Endothelial cell of umbilical vein (primary cell): ENCODE results near the gene CELA2B. TPM values are rescaled to one million over a fixed set of nuclear protein-coding genes. Genes with fewer than 3 reads are reported as not detected.

Source experiments
- BruUV-seq: library from RNA; stranded (reverse); fragments of 400-500 nt; replicated peaks from 2 replicates; lab custom pipeline; 2021; lab: Mats Ljungman, UMichigan
- CTCF ChIA-PET: fragments of 300-600, 350-600 bp; sonication (Branson Sonifier 250); formaldehyde crosslinking; loops from one replicate; lab custom pipeline; 2021; ENCODE audit warnings: antibody characterized with exemption, inconsistent platforms; lab: Charles Lee
- POLR2A ChIA-PET: fragments of 300-600, 350-600 bp; sonication (Branson Sonifier 250); formaldehyde crosslinking; loops from one replicate; lab custom pipeline; 2021; ENCODE audit warnings: antibody characterized with exemption, inconsistent platforms; lab: Charles Lee
- DNase-seq: peaks from one replicate; pipeline ENCODE4 v3.0.0-alpha.2; 2011; ENCODE audit warnings: low read depth, low spot score
- FAIRE-seq: peaks from 2 replicates; lab custom pipeline; 2011; peaks lifted over from hg19 to GRCh38; lab: Jason Lieb, UNC
- H2AFZ ChIP-seq: 2 replicates; pipeline ENCODE4 v1.6.0; 2012; ENCODE audit warnings: low read depth, low read length, control low read depth, inconsistent platforms
- H3K27ac ChIP-seq: 2 replicates; pipeline ENCODE4 v1.5.1; 2011; ENCODE audit warnings: low read depth, mild to moderate bottlenecking, control low read depth, low read length, moderate library complexity; ENCODE audit not compliant: insufficient read depth
- H3K27me3 ChIP-seq, 2 experiments: 2 replicates each; pipeline versions ENCODE4 v1.6.0 to v1.6.1; 2011; ENCODE audit warnings: low read length in 2 of 2, mixed read lengths in 1 of 2; ENCODE audit not compliant: control insufficient read depth in 2 of 2, insufficient read depth in 2 of 2
- H3K36me3 ChIP-seq, 2 experiments: 2 replicates in 1 of 2; 3 replicates in 1 of 2; pipeline ENCODE4 v1.5.1; 2011; ENCODE audit warnings: low read length in 2 of 2, mild to moderate bottlenecking in 1 of 2, moderate library complexity in 1 of 2; ENCODE audit not compliant: control insufficient read depth in 2 of 2, insufficient read depth in 2 of 2; ENCODE audit errors: extremely low read depth in 1 of 2
- H3K4me1 ChIP-seq: 3 replicates; pipeline ENCODE4 v1.5.1; 2011; ENCODE audit warnings: mild to moderate bottlenecking, low read length; ENCODE audit not compliant: control insufficient read depth, insufficient read depth; ENCODE audit errors: extremely low read depth
- H3K4me2 ChIP-seq: 2 replicates; pipeline ENCODE4 v1.6.1; 2011; ENCODE audit warnings: low read length, control low read depth, mixed read lengths; ENCODE audit not compliant: insufficient read depth
- H3K4me3 ChIP-seq, 3 experiments: fragments of 200-600 bp in 1 of 3; sonication (generic), shearing (Covaris generic) in 1 of 3; replicated peaks in 1 of 3; 2 replicates each; pipeline ENCODE4 v1.5.1; 2011 to 2016; ENCODE audit warnings: control low read depth in 3 of 3, low read length in 3 of 3, mild to moderate bottlenecking in 2 of 3, inconsistent platforms in 1 of 3, low read depth in 1 of 3, moderate library complexity in 1 of 3; ENCODE audit not compliant: insufficient read depth in 1 of 3
- H3K79me2 ChIP-seq: 2 replicates; pipeline ENCODE4 v1.6.0; 2012; ENCODE audit warnings: low read length, inconsistent platforms; ENCODE audit not compliant: control insufficient read depth, insufficient read depth
- H3K9ac ChIP-seq: replicated peaks from 2 replicates; pipeline ENCODE3; 2011; ENCODE audit warnings: low read length, control low read depth; ENCODE audit not compliant: insufficient read depth; ENCODE audit errors: extremely low read depth
- H3K9me1 ChIP-seq: replicated peaks from 3 replicates; pipeline ENCODE4 v1.6.0; 2011; ENCODE audit warnings: mild to moderate bottlenecking, low read length; ENCODE audit not compliant: control insufficient read depth, insufficient read depth; ENCODE audit errors: extremely low read depth
- H3K9me3 ChIP-seq: replicated peaks from 2 replicates; pipeline ENCODE4 v1.5.1; 2012; ENCODE audit warnings: low read length, inconsistent platforms; ENCODE audit not compliant: control insufficient read depth, insufficient read depth
- H4K20me1 ChIP-seq: replicated peaks from 2 replicates; pipeline ENCODE3; 2011; ENCODE audit warnings: mild to moderate bottlenecking, low read length; ENCODE audit not compliant: control insufficient read depth, insufficient read depth; ENCODE audit errors: extremely low read depth
- CTCF ChIP-seq, 2 donors: IDR thresholded peaks; 1 replicate in 1 of 2; 2 replicates in 1 of 2; pipeline ENCODE4 v1.5.1; 2011; ENCODE audit warnings: low read length in 2 of 2, mild to moderate bottlenecking in 2 of 2, moderate library complexity in 2 of 2, control low read depth in 1 of 2, inconsistent platforms in 1 of 2, low read depth in 1 of 2; ENCODE audit not compliant: insufficient read depth in 1 of 2; ENCODE audit errors: extremely low read depth in 1 of 2
- EZH2 ChIP-seq: IDR thresholded peaks from 2 replicates; pipeline ENCODE4 v1.6.1; 2012; ENCODE audit warnings: borderline replicate concordance, low read depth, mild to moderate bottlenecking, moderate library complexity, low read length, inconsistent platforms; ENCODE audit not compliant: severe bottlenecking
- FOS ChIP-seq: IDR thresholded peaks from 2 replicates; pipeline ENCODE4 v1.6.1; 2011; ENCODE audit warnings: mild to moderate bottlenecking, low read length, moderate library complexity, borderline replicate concordance; ENCODE audit not compliant: insufficient read depth
- GATA2 ChIP-seq: IDR thresholded peaks from 2 replicates; pipeline ENCODE4 v1.7.0; 2011; ENCODE audit warnings: low read depth, mild to moderate bottlenecking, moderate library complexity, mixed read lengths, low read length; ENCODE audit not compliant: insufficient read length, insufficient read depth
- JUN ChIP-seq: IDR thresholded peaks from 2 replicates; pipeline ENCODE4 v1.6.1; 2011; ENCODE audit warnings: borderline replicate concordance, low read depth; ENCODE audit not compliant: insufficient read length, insufficient read depth
- MAX ChIP-seq: IDR thresholded peaks from 2 replicates; pipeline ENCODE4 v1.6.1; 2011; ENCODE audit not compliant: insufficient read depth, insufficient read length
- MYC ChIP-seq: IDR thresholded peaks from one replicate; pipeline ENCODE4 v1.6.1; 2011; ENCODE audit warnings: mild to moderate bottlenecking, low read depth, low read length
- POLR2A ChIP-seq: IDR thresholded peaks from 2 replicates; pipeline ENCODE4 v1.6.1; 2012; ENCODE audit warnings: low read depth, mild to moderate bottlenecking, control low read depth, low read length
- POLR2AphosphoS5 ChIP-seq: IDR thresholded peaks from 2 replicates; pipeline ENCODE4 v1.6.1; 2012; ENCODE audit warnings: low read depth, mild to moderate bottlenecking, control low read depth, low read length, moderate library complexity; ENCODE audit not compliant: insufficient read depth
- dilution Hi-C: fragments of 300-500 bp; cut with MboI; formaldehyde crosslinking; loops from one replicate; pipeline ENCODE4 v1.15.0; 2019; ENCODE audit warnings: low sequenced_read_pairs; ENCODE audit not compliant: extremely low pct_ligation_motif_present
- intact Hi-C: fragments of 100-400 bp; cut with micrococcal nuclease; formaldehyde crosslinking; loops from one replicate; pipeline ENCODE4 v1.10.0; 2022
- polyA plus RNA-seq, 4 experiments: library from polyadenylated mRNA; depleted of rRNA in 3 of 4; stranded (reverse) in 3 of 4; unstranded in 1 of 4; fragments of >200 nt; gene quantifications; 2 replicates each; pipeline versions ENCODE4 v1.2.1 to v1.2.3, GENCODE V29; 2011 to 2012; ENCODE audit warnings: missing spikeins in 1 of 4
- total RNA-seq: library from RNA; stranded (reverse); gene quantifications from 2 replicates; pipeline ENCODE4 v1.2.3, GENCODE V29; 2021

CELA2B gene
- total and polyA plus RNA-seq, 2 donors (not counting 3 experiments of a cell fraction or from before 2014, with no cell fraction given): not detected

- Histone ChIP-seq H3K79me2 (no peaks in the 10 kb centered on the region), H3K9ac (no peak overlapping the region), H2AFZ (no peak overlapping the region), H3K4me1 (no peaks in the 10 kb centered on the region), H3K36me3 (no peaks in the 10 kb centered on the region), H3K9me1 (no peaks in the 10 kb centered on the region), H3K27ac (no peak overlapping the region), H4K20me1 (no peaks in the 10 kb centered on the region), H3K9me3 (no peaks in the 10 kb centered on the region), H3K27me3 (no peaks in the 10 kb centered on the region), H3K4me3 (no peak overlapping the region), H3K4me2 (no peak overlapping the region)
- ChIA-PET CTCF (no interaction called here), POLR2A (interaction anchor here (0.8 kb wide), 1 partner anchor 23 kb away, joined by 4 read pairs; no protein-coding TSS in a partner anchor)
- no TSS peak for BruUV-seq
- no peak for TF ChIP-seq EZH2
- no peak for TF ChIP-seq FOS
- TF ChIP-seq GATA2: no peak
- TF ChIP-seq POLR2AphosphoS5: no peak
- no peak for TF ChIP-seq JUN
- no peak for TF ChIP-seq POLR2A
- TF ChIP-seq MYC: no peak
- TF ChIP-seq MAX: no peak
- TF ChIP-seq CTCF (IDR thresholded peaks at IDR 0.05; ENCODE audit: extremely low read depth in 1 of 2, insufficient read depth in 1 of 2, low read depth in 1 of 2, low read length in 2 of 2): no peak
- DNase-seq: no peak
- FAIRE-seq: no peak
- intact Hi-C loops: no loop called here
- dilution Hi-C loops: no loop called here
These were observed 7.8 kb upstream of the CELA2B start for GRCh38 chr1:15468145-15468544.
